Frontal cortex (tissue), 4 donors: ENCODE data around the gene MPC1L. TPM values are rescaled to one million over a fixed set of nuclear protein-coding genes. Genes with fewer than 3 reads are reported as not detected.

Experiments
- DNase-seq, 2 donors: peaks; one replicate each; pipeline ENCODE4 v3.0.0; 2012; ENCODE audit warnings: low spot score in 2 of 2
- FAIRE-seq: peaks from 2 replicates; lab custom pipeline; 2012; peaks lifted over from hg19 to GRCh38; lab: Jason Lieb, UNC
- total RNA-seq: library from RNA; depleted of rRNA; stranded (reverse); fragments of >200 nt; gene quantifications from one replicate; pipeline ENCODE4 v1.2.3, GENCODE V29; 2014
- donor health status: control.
- donor health status: control.
- donor health status: control.

The MPC1L gene
- total RNA-seq, 1 donor from 2014 or later: not detected

GRCh38 chrX:40623665-40624064 is 437 bp downstream of the MPC1L start:
- FAIRE-seq: no peak
- no peak for DNase-seq

- FAIRE-seq (no peak), DNase-seq (no peak)
Observed at GRCh38 chrX:40625294-40625693, 2.1 kb downstream of the MPC1L start.

- no peak for FAIRE-seq
- no peak for DNase-seq
Observed at GRCh38 chrX:40628506-40628905, 5.3 kb downstream of the MPC1L start.

- FAIRE-seq (no peak), DNase-seq (no peak)
Observed at GRCh38 chrX:40632199-40632598, 9.0 kb downstream of the MPC1L start.

- no peak for FAIRE-seq
- no peak for DNase-seq
Observed at GRCh38 chrX:40637687-40638086, 14.5 kb downstream of the MPC1L start.

- DNase-seq (no peak), FAIRE-seq (no peak)
Observed at GRCh38 chrX:40644176-40644575, 20.9 kb downstream of the MPC1L start.

- no peak for FAIRE-seq
- peak in 1 of 2 donors; percentile 25 for DNase-seq
Observed at GRCh38 chrX:40644821-40645358, 21.7 kb downstream of the MPC1L start.

GRCh38 chrX:40646489-40647306 is 23.5 kb downstream of the MPC1L start:
- DNase-seq (peak; percentile 18 to 36), FAIRE-seq (no peak)

GRCh38 chrX:40647307-40648197 is 24.3 kb downstream of the MPC1L start, which contains the start of gene CXorf38:
CXorf38 (minus strand) TSS chrX:40647561; CDS start chrX:40647520, 41 bp downstream.
- no peak for FAIRE-seq
- DNase-seq: peak; percentile 72 to 91

- peak; percentile 91 for FAIRE-seq
- peak in 1 of 2 donors; percentile 29 for DNase-seq
Observed at GRCh38 chrX:40651620-40652223, 28.5 kb downstream of the MPC1L start.

GRCh38 chrX:40652664-40653063 is 29.4 kb downstream of the MPC1L start:
- FAIRE-seq: no peak

GRCh38 chrX:40653535-40653934 is 30.3 kb downstream of the MPC1L start:
- no peak for FAIRE-seq
- DNase-seq: no peak

More at GRCh38 chrX:40652664-40653063, 29.4 kb downstream of the MPC1L start:
- DNase-seq: no peak

GRCh38 chrX:40660381-40660780 is 37.2 kb downstream of the MPC1L start:
- DNase-seq (no peak), FAIRE-seq (no peak)

- no peak for FAIRE-seq
- DNase-seq: no peak
Observed at GRCh38 chrX:40661489-40661888, 38.3 kb downstream of the MPC1L start.

GRCh38 chrX:40663078-40663740 is 40.0 kb downstream of the MPC1L start:
- FAIRE-seq: no peak
- no peak for DNase-seq

- FAIRE-seq: no peak
- DNase-seq: no peak
Observed at GRCh38 chrX:40663880-40664630, 40.8 kb downstream of the MPC1L start.

- no peak for DNase-seq
- no peak for FAIRE-seq
Observed at GRCh38 chrX:40671126-40671525, 47.9 kb downstream of the MPC1L start.
